OCI-LY7 (cell line): ENCODE measurements around the gene ANXA3. TPM values are rescaled to one million over a fixed set of nuclear protein-coding genes. Genes with fewer than 3 reads are reported as not detected.

Experiments used
- BruUV-seq: library from RNA; stranded (reverse); fragments of 400-500 nt; replicated peaks from 2 replicates; lab custom pipeline; 2021; lab: Mats Ljungman, UMichigan
- CTCF ChIA-PET: fragments of 300-600 bp; sonication (Branson Sonifier 250); formaldehyde crosslinking; loops from one replicate; lab custom pipeline; 2022; ENCODE audit warnings: antibody characterized with exemption; ENCODE audit not compliant: unreplicated experiment; lab: Charles Lee
- POLR2A ChIA-PET: fragments of 300-600 bp; sonication (Branson Sonifier 250); formaldehyde crosslinking; loops from one replicate; lab custom pipeline; 2022; ENCODE audit warnings: antibody characterized with exemption; lab: Charles Lee
- DNase-seq: peaks from one replicate; pipeline ENCODE4 v3.0.0-alpha.2; 2015; ENCODE audit warnings: low spot score
- H2AFZ ChIP-seq: fragments of 200-600 bp; sonication (generic), shearing (Covaris generic); 2 replicates; pipeline ENCODE4 v1.6.1; 2014; ENCODE audit warnings: mild to moderate bottlenecking, antibody characterized with exemption, low read length, moderate library complexity
- H3K27ac ChIP-seq: fragments of 200-600 bp; sonication (generic); 2 replicates; pipeline ENCODE4 v1.5.1; 2014; ENCODE audit warnings: mixed run types, low read depth, mild to moderate bottlenecking, moderate library complexity, low read length, inconsistent platforms; ENCODE audit not compliant: poor library complexity, severe bottlenecking
- H3K36me3 ChIP-seq: fragments of 200-600 bp; sonication (generic); 2 replicates; pipeline ENCODE4 v1.6.1; 2014; ENCODE audit warnings: mild to moderate bottlenecking, antibody characterized with exemption, low read length, moderate library complexity, mixed read lengths; ENCODE audit not compliant: insufficient read depth
- H3K4me1 ChIP-seq: fragments of 200-600 bp; sonication (generic); 2 replicates; pipeline ENCODE4 v1.5.1; 2014; ENCODE audit warnings: mild to moderate bottlenecking, low read length; ENCODE audit not compliant: insufficient read depth, poor library complexity, severe bottlenecking
- H3K4me2 ChIP-seq: fragments of 200-600 bp; sonication (generic); 2 replicates; pipeline ENCODE4 v1.6.1; 2014; ENCODE audit warnings: mild to moderate bottlenecking, low read length
- H3K4me3 ChIP-seq: fragments of 200-600 bp; sonication (generic); 2 replicates; pipeline ENCODE4 v1.5.1; 2014; ENCODE audit warnings: mild to moderate bottlenecking, low read depth, low read length; ENCODE audit not compliant: poor library complexity, severe bottlenecking
- H3K79me2 ChIP-seq: fragments of 200-600 bp; sonication (generic); 2 replicates; pipeline ENCODE4 v1.6.1; 2016; ENCODE audit warnings: low read depth, mild to moderate bottlenecking, low read length, moderate library complexity, mixed read lengths; ENCODE audit not compliant: insufficient read depth
- H3K9me2 ChIP-seq: fragments of 200-600 bp; sonication (generic); 2 replicates; pipeline ENCODE4 v1.6.1; 2016; ENCODE audit warnings: mild to moderate bottlenecking, low read length, mixed read lengths; ENCODE audit not compliant: insufficient read depth
- H3K9me3 ChIP-seq: fragments of 200-600 bp; sonication (generic); 2 replicates; pipeline ENCODE4 v1.6.1; 2014; ENCODE audit warnings: mild to moderate bottlenecking, mixed run types, low read length, mixed read lengths
- H4K20me1 ChIP-seq: fragments of 200-600 bp; sonication (generic); 2 replicates; pipeline ENCODE4 v1.6.1; 2014; ENCODE audit warnings: mild to moderate bottlenecking, antibody characterized with exemption, low read length, moderate library complexity, mixed read lengths; ENCODE audit not compliant: insufficient read depth
- CTCF ChIP-seq: fragments of 200-600 bp; sonication (generic); conservative IDR thresholded peaks from 2 replicates; pipeline ENCODE4 v1.5.1; 2014; ENCODE audit warnings: mild to moderate bottlenecking, antibody characterized with exemption, low read length, moderate library complexity, mixed read lengths
- EZH2phosphoT487 ChIP-seq: fragments of 200-600 bp; sonication (generic); IDR thresholded peaks from 2 replicates; pipeline ENCODE4 v1.6.1; 2018; ENCODE audit warnings: low read depth, borderline replicate concordance, mild to moderate bottlenecking, mixed run types, antibody characterized with exemption, low read length, moderate library complexity, mixed read lengths
- intact Hi-C: fragments of 100-400 bp; cut with micrococcal nuclease; formaldehyde crosslinking; loops from one replicate; pipeline ENCODE4 v1.10.0; 2022; ENCODE audit not compliant: unreplicated experiment
- total RNA-seq, 2 experiments: library from RNA; depleted of rRNA in 1 of 2; stranded (reverse); fragments of >200 nt in 1 of 2; shearing (Covaris generic) in 1 of 2; gene quantifications; 2 replicates each; pipeline ENCODE4 v1.2.3, GENCODE V29; 2014 to 2022

ANXA3 gene
- total RNA-seq, 2 experiments from 2014 or later = not detected

GRCh38 chr4:78591404-78591803 is 39.8 kb downstream of the ANXA3 start:
- Histone ChIP-seq H2AFZ (no peak overlapping the region), H3K27ac (no peak overlapping the region), H3K4me2 (no peak overlapping the region), H3K9me2 (no peaks in the 10 kb centered on the region), H3K79me2 (no peaks in the 10 kb centered on the region), H3K9me3 (no peaks in the 10 kb centered on the region), H4K20me1 (no peaks in the 10 kb centered on the region), H3K36me3 (no peaks in the 10 kb centered on the region), H3K4me1 (no peaks in the 10 kb centered on the region), H3K4me3 (no peak overlapping the region)
- ChIA-PET CTCF (no interaction called here), POLR2A (interaction anchor here (0.6 to 0.9 kb wide), 3 partner anchors 25 to 356 kb away, joined by 3 to 5 read pairs (median 3); no protein-coding TSS in a partner anchor)
- BruUV-seq = no TSS peak
- intact Hi-C loops = no loop called here
- TF ChIP-seq EZH2phosphoT487 = no peak
- TF ChIP-seq CTCF = no peak
- no peak for DNase-seq

GRCh38 chr4:78592088-78592783 is 40.7 kb downstream of the ANXA3 start:
- no peak overlapping the region for H3K4me3 ChIP-seq
- H3K27ac ChIP-seq = no peak overlapping the region
- TF ChIP-seq CTCF (peak; percentile 78), EZH2phosphoT487 (no peak)
- H3K4me2 ChIP-seq = no peak overlapping the region
- intact Hi-C loops = no loop called here
- H3K36me3 ChIP-seq = no peaks in the 10 kb centered on the region
- H4K20me1 ChIP-seq = no peaks in the 10 kb centered on the region
- no peaks in the 10 kb centered on the region for H3K9me2 ChIP-seq
- ChIA-PET POLR2A (interaction anchor here (0.6 to 2.5 kb wide), 6 partner anchors 17 to 990 kb away, joined by 3 to 13 read pairs (median 3); no protein-coding TSS in a partner anchor), CTCF (interaction anchor here (0.9 to 1.0 kb wide), 2 partner anchors 11 to 284 kb away, joined by 3 to 4 read pairs; no protein-coding TSS in a partner anchor)
- BruUV-seq = no TSS peak
- no peaks in the 10 kb centered on the region for H3K9me3 ChIP-seq
- DNase-seq = peak; percentile 30
- H2AFZ ChIP-seq = no peak overlapping the region
- H3K79me2 ChIP-seq = no peaks in the 10 kb centered on the region
- no peaks in the 10 kb centered on the region for H3K4me1 ChIP-seq
